GM21390 (cell line): ENCODE measurements around the gene IGFN1.

Experiments used
- ATAC-seq: cut with Tn5 transposase; IDR thresholded peaks from one replicate; pipeline ENCODE4 v1.9.1; 2021; ENCODE audit not compliant: unreplicated experiment

Gene IGFN1

GRCh38 chr1:201190624-201191051 is at the start of gene IGFN1:
TSS of gene IGFN1 (plus strand) at chr1:201190824. CDS start at chr1:201193294, 2,470 bp downstream.
- ATAC-seq, result no peak

GRCh38 chr1:201140941-201141260 is 49.7 kb upstream of the IGFN1 start:
- ATAC-seq, result no peak

- no peak for ATAC-seq
These were observed 49.2 kb upstream of the IGFN1 start for GRCh38 chr1:201141418-201141817.

DNA sequence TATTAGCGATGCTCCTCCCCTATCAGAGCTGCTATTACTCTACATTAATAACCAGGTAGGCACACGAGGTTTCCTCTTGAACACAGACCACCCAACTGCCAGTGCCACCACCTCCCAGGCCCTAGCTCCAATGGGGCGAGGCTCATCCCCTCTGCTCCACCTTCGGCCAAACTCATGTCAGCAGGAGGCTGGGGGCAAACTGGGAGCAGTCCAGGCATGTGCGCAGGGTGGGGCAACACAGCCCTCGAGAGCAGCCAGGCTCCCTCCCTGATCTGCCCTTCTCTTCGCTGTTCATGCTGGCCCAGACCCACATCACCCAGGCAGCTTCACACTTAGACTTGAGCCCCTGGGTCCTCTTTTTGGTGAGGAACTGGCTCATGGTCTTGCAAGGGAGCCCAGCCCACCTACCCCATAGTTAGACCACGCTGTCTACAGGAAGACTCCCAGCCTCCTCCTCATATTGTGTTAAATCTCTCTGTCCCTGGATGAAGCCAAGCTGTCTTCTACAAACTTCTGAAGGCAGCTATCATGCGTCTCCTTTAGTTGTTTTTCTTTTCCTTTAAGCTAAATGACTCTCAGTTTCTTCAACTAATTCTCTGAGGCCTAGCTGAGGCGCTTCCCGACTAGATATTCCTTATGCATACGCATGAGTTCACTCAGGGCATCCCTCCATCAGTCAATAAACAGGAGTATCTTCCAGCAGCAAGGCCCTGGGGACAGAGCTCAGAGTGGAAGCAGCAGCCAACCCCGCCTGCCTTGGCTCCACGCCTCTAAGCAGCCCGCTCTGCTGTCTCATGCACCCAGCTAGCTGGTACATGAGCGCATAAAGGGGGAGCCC is 48.4 kb upstream of the IGFN1 start:
- no peak for ATAC-seq

GRCh38 chr1:201142849-201143725 is 47.5 kb upstream of the IGFN1 start:
- ATAC-seq, result no peak

- ATAC-seq, result no peak
These were observed 46.6 kb upstream of the IGFN1 start for GRCh38 chr1:201143726-201144635.

GRCh38 chr1:201144701-201145100 is 45.9 kb upstream of the IGFN1 start:
- ATAC-seq, result no peak

DNA sequence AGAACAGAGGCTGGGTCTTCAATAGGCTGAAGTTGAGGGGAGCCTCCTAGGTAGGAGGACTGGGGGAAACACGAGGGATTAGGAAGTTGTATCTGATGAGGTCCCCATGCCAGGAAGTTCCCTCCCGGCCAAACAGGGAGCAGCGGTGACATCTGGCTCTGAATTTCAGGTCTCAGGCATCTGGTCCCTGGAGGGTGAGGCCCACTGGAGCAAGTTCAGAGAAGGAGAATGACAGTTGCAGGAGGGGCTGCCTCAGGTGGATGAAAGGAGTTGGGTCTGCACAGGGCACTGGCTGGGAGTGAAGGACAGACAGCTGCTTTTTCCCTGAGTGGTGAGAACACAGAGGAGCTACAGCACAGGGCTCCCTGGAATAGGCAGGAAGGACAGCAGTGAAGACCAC is 45.5 kb upstream of the IGFN1 start:
- ATAC-seq, result no peak

GRCh38 chr1:201145816-201146215 is 44.8 kb upstream of the IGFN1 start:
- no peak for ATAC-seq

DNA sequence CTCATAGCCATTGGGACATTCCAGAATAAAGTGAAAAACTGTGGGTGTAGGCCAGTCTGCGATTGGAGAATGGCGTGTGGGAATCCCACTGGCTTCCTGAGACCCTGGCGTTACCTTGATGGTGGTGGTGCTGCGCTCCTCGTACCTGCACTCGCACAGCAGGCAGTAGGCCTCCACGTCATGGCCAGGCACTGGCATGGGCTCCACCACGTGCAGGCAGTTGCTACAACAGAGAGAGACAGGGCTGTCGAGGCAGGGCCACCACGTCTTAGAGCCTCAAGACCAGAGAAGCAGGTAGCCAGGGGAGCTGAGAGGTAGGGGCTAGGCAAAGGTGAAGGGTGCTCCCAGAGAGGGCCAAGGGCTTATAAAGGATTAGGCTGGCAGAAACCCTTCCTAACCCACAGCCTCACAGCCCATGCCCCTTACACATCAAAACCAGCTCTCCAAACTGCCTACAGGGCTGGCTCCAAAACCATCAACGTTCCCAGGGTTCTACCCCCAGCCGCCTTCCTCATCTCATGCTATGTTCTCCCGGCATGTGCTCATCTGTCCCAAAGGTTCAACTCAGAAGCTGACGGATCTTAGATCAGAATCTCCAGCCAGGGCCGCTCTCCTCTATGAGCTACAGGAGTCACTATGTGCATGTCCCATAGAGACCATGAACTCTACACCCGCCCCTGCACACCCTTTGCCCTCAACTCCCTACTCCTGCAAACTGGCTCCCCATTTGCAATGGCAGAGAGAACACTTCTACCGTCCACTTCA is 43.8 kb upstream of the IGFN1 start:
- no peak for ATAC-seq

GRCh38 chr1:201147396-201148015 is 43.1 kb upstream of the IGFN1 start:
- ATAC-seq, result no peak

DNA sequence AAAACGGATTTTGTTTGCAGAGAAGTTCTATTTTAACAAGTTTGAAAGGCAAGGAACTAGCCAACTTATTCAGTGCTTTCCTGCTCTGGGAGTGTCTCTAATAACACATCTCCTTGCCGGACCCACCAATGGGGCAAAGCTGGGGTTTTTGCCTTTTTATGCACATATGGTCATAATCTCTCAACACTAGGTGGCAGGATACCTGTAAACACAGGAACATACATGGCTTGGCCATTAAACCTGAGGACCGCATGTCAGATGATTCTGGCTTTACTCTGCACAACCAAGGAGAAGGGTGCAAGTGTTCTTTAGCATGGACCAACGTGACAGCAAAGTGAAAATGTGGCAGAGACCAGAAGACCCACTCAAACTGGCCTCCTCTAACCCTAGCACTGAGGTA is 41.2 kb upstream of the IGFN1 start:
- ATAC-seq, result no peak

DNA sequence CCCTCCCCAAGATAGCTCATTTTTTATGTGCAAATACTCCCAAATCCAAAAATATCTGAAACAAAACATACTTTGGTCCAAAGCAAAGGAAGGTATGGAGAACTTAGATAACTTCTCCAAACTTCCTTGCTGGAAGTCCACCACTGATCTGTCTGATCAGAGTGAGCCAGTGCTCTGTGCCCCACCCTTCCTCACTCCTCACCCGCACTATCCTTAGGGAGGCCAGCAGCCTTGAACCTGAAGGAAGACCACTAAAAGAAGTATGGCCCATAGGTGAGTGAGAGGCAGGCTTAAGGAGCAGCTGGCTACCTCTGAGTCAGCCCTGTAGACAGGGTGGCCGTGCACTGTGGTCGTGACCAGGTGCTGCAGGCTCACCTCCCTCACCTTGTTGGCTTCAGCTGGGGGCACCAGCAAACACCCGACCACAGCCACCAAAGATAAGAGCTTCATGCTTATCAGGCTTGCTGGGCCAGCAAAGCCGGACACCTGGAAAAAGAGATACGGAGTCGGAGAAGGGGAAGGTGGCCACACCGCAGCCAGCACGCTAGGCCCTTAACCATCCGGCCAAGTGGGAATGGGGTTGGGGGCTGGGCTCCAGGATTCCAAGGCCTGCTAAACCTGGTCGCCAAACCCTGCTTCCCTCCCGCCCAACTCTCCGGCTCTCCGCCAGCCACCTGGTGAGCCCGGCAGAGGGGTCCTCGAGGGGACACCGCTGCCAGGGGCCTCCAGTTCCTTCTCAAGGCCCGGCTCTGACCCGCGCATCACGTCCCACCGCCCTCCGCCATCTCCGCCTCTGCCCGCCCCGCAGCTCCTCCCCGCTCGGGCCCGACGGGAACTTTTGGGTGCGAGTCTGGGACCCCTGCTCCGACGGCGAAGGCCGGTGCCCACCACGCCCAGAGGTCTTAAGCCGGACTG is 36.9 kb upstream of the IGFN1 start:
- peak; percentile 77 for ATAC-seq

GRCh38 chr1:201154389-201155165 is 36.0 kb upstream of the IGFN1 start, which contains the start of gene TMEM9:
TSS of gene TMEM9 (minus strand) at chr1:201154474. CDS start at chr1:201153923, 551 bp downstream.
- ATAC-seq, result peak; percentile 97

GRCh38 chr1:201155354-201155753 is 35.3 kb upstream of the IGFN1 start:
- ATAC-seq, result no peak

GRCh38 chr1:201156346-201156745 is 34.3 kb upstream of the IGFN1 start:
- no peak for ATAC-seq

DNA sequence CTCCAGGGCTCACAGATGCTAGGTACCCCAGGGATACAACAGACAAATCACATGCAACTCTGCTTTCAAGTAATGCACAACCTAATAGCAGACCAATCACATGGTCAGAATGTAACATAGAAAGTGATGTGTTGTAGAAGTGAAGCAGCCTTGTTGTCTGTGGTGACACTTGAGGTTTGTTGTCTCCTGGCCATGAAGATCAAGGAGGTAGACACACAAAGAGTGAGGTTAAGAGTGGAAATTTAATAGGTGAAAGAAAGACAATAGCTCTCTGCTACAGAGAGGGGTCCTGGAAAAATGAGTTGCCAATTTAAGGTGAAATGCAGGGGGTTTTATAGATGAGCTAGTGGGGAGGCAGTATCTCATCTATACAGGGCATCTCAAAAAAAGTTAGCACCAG is 33.8 kb upstream of the IGFN1 start:
- ATAC-seq, result no peak

- ATAC-seq, result no peak
These were observed 32.7 kb upstream of the IGFN1 start for GRCh38 chr1:201157949-201158348.
